SK-N-MC (cell line): Measurements from ENCODE around the gene TTC38.
A peak's percentile ranks its signal among the peaks of the same experiment; 100 is the strongest.

Experiments
- DNase-seq: peaks from one replicate; pipeline ENCODE4 v3.0.0-alpha.2; 2011; ENCODE audit warnings: low read depth, low spot score
- H3K27ac ChIP-seq: fragments of 200-600 bp; sonication (generic); 2 replicates; pipeline ENCODE4 v1.5.1; 2016; ENCODE audit warnings: mixed run types
- H3K36me3 ChIP-seq: fragments of 200-600 bp; sonication (generic); 2 replicates; pipeline ENCODE4 v1.6.1; 2017; ENCODE audit warnings: antibody characterized with exemption, low read length, mixed read lengths; ENCODE audit not compliant: insufficient read depth
- H3K4me3 ChIP-seq: fragments of 200-600 bp; sonication (generic); 2 replicates; pipeline ENCODE4 v1.5.1; 2016
- H3K9ac ChIP-seq: fragments of 200-600 bp; sonication (generic); 2 replicates; pipeline ENCODE4 v1.8.0; 2017; ENCODE audit warnings: mixed run types, mixed read lengths; ENCODE audit not compliant: insufficient read length
- H3K9me3 ChIP-seq: fragments of 200-600 bp; sonication (generic); 2 replicates; pipeline ENCODE4 v1.6.1; 2017; ENCODE audit warnings: low read depth, mild to moderate bottlenecking, antibody characterized with exemption, low read length, moderate library complexity, mixed read lengths
- EZH2 ChIP-seq: fragments of 200-600 bp; sonication (generic); IDR thresholded peaks from one replicate; pipeline ENCODE4 v1.6.1; 2017; ENCODE audit warnings: antibody characterized with exemption
- FOXP2 ChIP-seq: optimal IDR thresholded peaks from 2 replicates; pipeline ENCODE3; 2011; ENCODE audit warnings: mild to moderate bottlenecking, moderate library complexity; ENCODE audit not compliant: insufficient read depth; ENCODE audit errors: extremely low read length, control extremely low read depth
- POLR2AphosphoS5 ChIP-seq: IDR thresholded peaks from 2 replicates; pipeline ENCODE4 v1.6.1; 2012; ENCODE audit warnings: mild to moderate bottlenecking, low read depth, low read length, borderline replicate concordance

The TTC38 gene

GRCh38 chr22:46336119-46337078, 68.6 kb downstream of the TTC38 start:
- Histone ChIP-seq H3K36me3 (peaks cover 32% of the 10 kb centered on the region), H3K9me3 (no peaks in the 10 kb centered on the region)
- no peak for TF ChIP-seq POLR2AphosphoS5
- TF ChIP-seq EZH2: no peak
- TF ChIP-seq FOXP2: no peak

GRCh38 chr22:46337870-46338269, 70.1 kb downstream of the TTC38 start:
- DNase-seq: no peak
- Histone ChIP-seq H3K36me3 (peaks cover 37% of the 10 kb centered on the region), H3K4me3 (no peak overlapping the region), H3K27ac (no peak overlapping the region), H3K9ac (no peak overlapping the region), H3K9me3 (no peaks in the 10 kb centered on the region)
- TF ChIP-seq POLR2AphosphoS5 (no peak), FOXP2 (no peak), EZH2 (no peak)

More at GRCh38 chr22:46336119-46337078, 68.6 kb downstream of the TTC38 start:
- Histone ChIP-seq H3K27ac (no peak overlapping the region), H3K4me3 (peak overlapping the region; percentile 97), H3K9ac (peak overlapping the region; percentile 96)
- no peak for DNase-seq

- Histone ChIP-seq H3K27ac (no peak overlapping the region), H3K9ac (no peak overlapping the region), H3K36me3 (peaks cover 42% of the 10 kb centered on the region), H3K4me3 (no peak overlapping the region), H3K9me3 (no peaks in the 10 kb centered on the region)
- DNase-seq: no peak
- TF ChIP-seq EZH2 (no peak), POLR2AphosphoS5 (no peak), FOXP2 (no peak)
Observed at GRCh38 chr22:46338636-46339035, 70.8 kb downstream of the TTC38 start.

- peaks cover 55% of the 10 kb centered on the region for H3K36me3 ChIP-seq
- no peaks in the 10 kb centered on the region for H3K9me3 ChIP-seq
- H3K4me3 ChIP-seq: no peak overlapping the region
- TF ChIP-seq POLR2AphosphoS5: no peak
- TF ChIP-seq EZH2: no peak
- no peak for TF ChIP-seq FOXP2
- DNase-seq: no peak
- no peak overlapping the region for H3K27ac ChIP-seq
- no peak overlapping the region for H3K9ac ChIP-seq
Observed at GRCh38 chr22:46339956-46340355, 72.1 kb downstream of the TTC38 start.

- Histone ChIP-seq H3K27ac (no peak overlapping the region), H3K36me3 (peaks cover 57% of the 10 kb centered on the region), H3K4me3 (no peak overlapping the region), H3K9me3 (no peaks in the 10 kb centered on the region), H3K9ac (no peak overlapping the region)
- DNase-seq: no peak
- TF ChIP-seq FOXP2 (no peak), POLR2AphosphoS5 (no peak), EZH2 (no peak)
Observed at GRCh38 chr22:46340676-46341075, 72.9 kb downstream of the TTC38 start.
